GM12875 (cell line): ENCODE measurements around the gene SMIM26.
A peak's percentile ranks its signal among the peaks of the same experiment; 100 is the strongest.

Experiments used
- H3K4me3 ChIP-seq: one replicate; pipeline ENCODE4 v1.5.1; 2011; ENCODE audit warnings: low read depth, low read length, control low read depth
- CTCF ChIP-seq: IDR thresholded peaks from 2 replicates; pipeline ENCODE4 v1.5.1; 2011; ENCODE audit warnings: low read depth, mild to moderate bottlenecking, control low read depth, inconsistent platforms, low read length, moderate library complexity, borderline replicate concordance; ENCODE audit not compliant: insufficient read depth

SMIM26 gene

DNA sequence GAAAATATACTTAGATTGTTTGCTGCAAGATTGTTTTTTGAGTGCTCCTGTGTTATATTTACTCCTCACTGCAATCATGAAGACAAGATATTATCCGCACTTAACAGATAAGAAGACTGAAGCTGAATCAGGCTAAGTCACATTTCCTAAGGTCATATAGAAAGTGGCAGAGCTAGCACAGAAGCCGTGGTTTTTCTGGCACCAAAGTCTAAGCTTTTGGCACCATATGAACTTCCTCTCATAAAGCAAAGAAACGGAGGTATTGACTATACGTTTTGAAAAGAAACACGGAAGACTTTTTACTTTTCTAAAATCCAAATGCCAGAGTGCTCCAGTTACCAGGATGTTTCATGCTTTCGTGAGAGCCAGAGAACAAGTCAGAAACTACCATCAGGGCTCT is 11.3 kb downstream of the SMIM26 start:
- TF ChIP-seq CTCF: no peak
- no peak overlapping the region for H3K4me3 ChIP-seq

GRCh38 chr20:18580012-18580411 is 12.8 kb downstream of the SMIM26 start:
- TF ChIP-seq CTCF: no peak
- H3K4me3 ChIP-seq: no peak overlapping the region

GRCh38 chr20:18585134-18585533 is 17.9 kb downstream of the SMIM26 start:
- H3K4me3 ChIP-seq: no peak overlapping the region
- no peak for TF ChIP-seq CTCF

DNA sequence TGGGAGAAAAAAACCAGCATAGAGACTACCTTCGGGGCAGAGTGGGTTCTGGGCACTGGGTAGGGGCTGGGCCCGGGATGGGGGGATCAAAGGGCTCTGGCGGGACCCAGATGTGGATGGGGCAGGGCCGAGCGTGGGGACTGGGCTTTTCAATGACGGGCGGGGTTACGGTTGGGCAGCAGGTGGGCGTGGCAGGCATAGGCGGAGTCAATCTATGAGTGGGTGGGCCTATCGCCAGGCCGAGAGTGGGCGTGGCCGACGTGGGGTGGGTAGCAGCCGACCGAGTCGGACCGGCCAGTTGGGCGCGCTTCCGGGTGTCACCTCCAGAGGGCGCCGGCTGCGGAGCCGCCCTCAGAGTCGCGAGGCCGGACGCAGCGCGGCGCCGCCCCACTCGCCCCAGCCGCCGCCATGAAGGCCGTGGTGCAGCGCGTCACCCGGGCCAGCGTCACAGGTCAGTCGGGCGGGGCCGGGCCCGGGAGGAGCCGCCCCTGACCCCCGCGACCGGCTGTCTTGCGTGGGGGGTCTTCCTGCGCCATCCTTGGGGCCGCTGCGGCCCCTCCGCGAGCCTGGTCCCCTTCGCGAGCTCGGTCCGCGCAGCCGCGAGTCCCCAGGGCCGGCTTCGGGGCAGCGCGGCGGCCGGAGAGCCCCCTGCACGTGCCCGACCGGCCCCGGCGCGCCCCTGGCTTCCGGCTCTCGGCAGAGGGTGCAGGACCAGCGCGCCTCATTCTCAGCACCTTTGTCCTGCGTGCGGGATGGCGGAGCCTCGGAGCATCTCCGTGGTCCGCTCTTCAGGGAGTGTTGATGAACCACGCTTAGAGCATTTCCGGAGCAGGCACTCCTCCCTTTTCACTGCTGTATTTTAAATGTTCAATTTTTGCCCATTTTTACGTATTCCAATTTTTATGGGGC is 20.7 kb downstream of the SMIM26 start, which contains the start of gene DTD1:
DTD1 (plus strand) TSS at position 390 of the 909 bp plus-strand sequence; CDS start at position 409, 19 bp downstream.
- H3K4me3 ChIP-seq: peak within 1 kb of the TSS; percentile 71

GRCh38 chr20:18588574-18588933 is 21.3 kb downstream of the SMIM26 start:
- H3K4me3 ChIP-seq: peak overlapping the region; percentile 71
- no peak for TF ChIP-seq CTCF

More for the DNA sequence above, 20.7 kb downstream of the SMIM26 start, which contains the start of gene DTD1:
- peak; percentile 83 for TF ChIP-seq CTCF

DNA sequence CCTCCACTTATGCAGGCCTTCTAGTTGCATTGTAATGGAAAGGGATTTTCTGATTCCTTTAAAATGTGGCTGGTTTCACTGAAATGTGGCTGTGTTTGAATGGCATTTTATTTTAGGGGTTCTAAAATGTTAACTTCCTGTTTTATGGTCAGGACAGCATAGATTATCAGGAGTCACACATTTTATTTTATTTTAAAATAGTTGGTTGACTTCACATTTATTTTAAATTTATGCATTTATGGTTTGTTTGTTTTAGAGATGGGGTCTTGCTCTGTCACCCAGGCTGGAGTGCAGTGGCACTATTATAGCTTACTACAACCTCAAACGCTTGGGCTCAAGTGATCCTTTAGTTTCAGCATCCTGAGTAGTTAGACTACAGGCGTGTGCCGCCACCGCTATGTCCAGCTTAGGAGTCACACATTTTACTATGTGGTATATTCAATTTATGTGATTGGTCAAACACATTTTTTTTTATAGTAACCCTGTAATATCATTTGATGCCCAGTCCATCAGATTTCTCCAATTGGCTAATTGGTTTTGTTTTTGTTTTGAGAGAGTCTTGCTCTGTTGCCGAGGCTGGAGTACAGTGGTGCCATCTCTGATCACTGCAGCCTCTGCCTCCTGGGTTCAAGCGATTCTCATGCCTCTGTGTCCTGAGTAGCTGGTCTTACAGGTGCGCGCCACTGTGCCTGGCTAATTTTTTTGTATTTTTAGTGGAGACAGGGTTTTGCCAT is 22.9 kb downstream of the SMIM26 start:
- TF ChIP-seq CTCF: no peak
- no peak overlapping the region for H3K4me3 ChIP-seq
